Activated CD4-positive, alpha-beta T cell treated with anti-CD3 and anti-CD28 coated beads for 1 hour (primary cell): ENCODE measurements around the gene CALY.

ENCODE experiments used
- DNase-seq: peaks from one replicate; pipeline ENCODE4 v3.0.0-alpha.2; 2020

CALY gene

GRCh38 chr10:133366130-133366478, 29.4 kb upstream of the CALY start:
- DNase-seq, result no peak

- DNase-seq, result no peak
These were observed 28.9 kb upstream of the CALY start for GRCh38 chr10:133365461-133366129.

GRCh38 chr10:133364645-133365431, 28.1 kb upstream of the CALY start:
- no peak for DNase-seq

- DNase-seq, result no peak
These were observed 26.1 kb upstream of the CALY start for GRCh38 chr10:133362846-133363245.

- DNase-seq, result no peak
These were observed 25.2 kb upstream of the CALY start for GRCh38 chr10:133361773-133362441.

- no peak for DNase-seq
These were observed 24.5 kb upstream of the CALY start for GRCh38 chr10:133361227-133361626.

- DNase-seq, result no peak
These were observed 23.4 kb upstream of the CALY start for GRCh38 chr10:133359972-133360610.

- DNase-seq, result no peak
These were observed 22.9 kb upstream of the CALY start for GRCh38 chr10:133359554-133359971.

- DNase-seq, result no peak
These were observed 22.2 kb upstream of the CALY start for GRCh38 chr10:133358925-133359310.

GRCh38 chr10:133358162-133358924, 21.6 kb upstream of the CALY start:
- DNase-seq, result no peak

- DNase-seq, result peak; percentile 55
These were observed 20.8 kb upstream of the CALY start, which contains the start of gene FUOM for GRCh38 chr10:133357285-133358161. TSS of gene FUOM (minus strand) at chr10:133358019. CDS start at chr10:133358007, 12 bp downstream.

GRCh38 chr10:133356549-133357284, 20.0 kb upstream of the CALY start:
- no peak for DNase-seq

- DNase-seq, result no peak
These were observed 19.3 kb upstream of the CALY start for GRCh38 chr10:133355991-133356390.

GRCh38 chr10:133355266-133355665, 18.6 kb upstream of the CALY start:
- no peak for DNase-seq

GRCh38 chr10:133354672-133355240, 18.1 kb upstream of the CALY start:
- DNase-seq, result no peak

GRCh38 chr10:133353988-133354605, 17.4 kb upstream of the CALY start:
- DNase-seq, result no peak

- no peak for DNase-seq
These were observed 16.7 kb upstream of the CALY start for GRCh38 chr10:133353202-133353959.

GRCh38 chr10:133351408-133352318, 15.0 kb upstream of the CALY start:
- no peak for DNase-seq
